Endodermal cell (in vitro differentiated cells): ENCODE measurements around the gene MBD5. TPM values are rescaled to one million over a fixed set of nuclear protein-coding genes. Genes with fewer than 3 reads are reported as not detected.

Source experiments
- DNase-seq: peaks from one replicate; pipeline ENCODE4 v3.0.0-alpha.2; 2017
- H3K27ac ChIP-seq: 2 replicates; pipeline ENCODE4 v1.5.1; 2013; ENCODE audit warnings: mild to moderate bottlenecking, low read depth, low read length, moderate library complexity
- H3K27me3 ChIP-seq: 2 replicates; pipeline ENCODE4 v1.6.1; 2013; ENCODE audit warnings: mild to moderate bottlenecking, low read length, moderate library complexity; ENCODE audit not compliant: insufficient read depth, control insufficient read depth, poor library complexity, severe bottlenecking
- H3K36me3 ChIP-seq: 2 replicates; pipeline ENCODE4 v1.7.0; 2013; ENCODE audit warnings: mild to moderate bottlenecking, low read length, moderate library complexity; ENCODE audit not compliant: control insufficient read depth, insufficient read depth
- H3K4me1 ChIP-seq: one replicate; pipeline ENCODE4 v1.7.0; 2013; ENCODE audit warnings: low read length; ENCODE audit not compliant: control insufficient read depth, insufficient read depth
- H3K4me3 ChIP-seq: 2 replicates; pipeline ENCODE4 v1.5.1; 2013; ENCODE audit warnings: mild to moderate bottlenecking, low read length, moderate library complexity
- H3K9ac ChIP-seq: 2 replicates; pipeline ENCODE4 v1.6.1; 2013; ENCODE audit warnings: mild to moderate bottlenecking, low read length, moderate library complexity; ENCODE audit not compliant: poor library complexity, severe bottlenecking; ENCODE audit errors: extremely low read depth
- H3K9me3 ChIP-seq: 2 replicates; pipeline ENCODE4 v1.6.1; 2013; ENCODE audit warnings: mild to moderate bottlenecking, low read length, moderate library complexity; ENCODE audit not compliant: control insufficient read depth
- H3K27ac Mint-ChIP-seq: 2 replicates; pipeline ENCODE4 v1.8.0; 2020; ENCODE audit warnings: mixed read lengths
- H3K27me3 Mint-ChIP-seq: 2 replicates; pipeline ENCODE4 v1.8.0; 2021; ENCODE audit warnings: mild to moderate bottlenecking, mixed read lengths; ENCODE audit not compliant: insufficient read depth
- H3K36me3 Mint-ChIP-seq: 2 replicates; pipeline ENCODE4 v1.8.0; 2020; ENCODE audit warnings: low read depth, mixed read lengths
- H3K4me1 Mint-ChIP-seq: 2 replicates; pipeline ENCODE4 v1.8.0; 2020; ENCODE audit warnings: mixed read lengths
- H3K4me3 Mint-ChIP-seq: 2 replicates; pipeline ENCODE4 v1.8.0; 2020; ENCODE audit warnings: mild to moderate bottlenecking, moderate library complexity, mixed read lengths
- H3K9me3 Mint-ChIP-seq: 2 replicates; pipeline ENCODE4 v1.8.0; 2020; ENCODE audit warnings: mild to moderate bottlenecking, mixed read lengths
- CTCF ChIP-seq: fragments of 200-600 bp; sonication (generic); conservative IDR thresholded peaks from 2 replicates; pipeline ENCODE4 v1.5.0; 2021; ENCODE audit warnings: antibody characterized with exemption, mild to moderate bottlenecking
- WGBS, 2 experiments: methylation state at CpG; one replicate each; pipeline versions ENCODE4 v1.1.5 to v1.1.7; 2013; ENCODE audit warnings: missing lambda C conversion rate in 2 of 2, mixed read lengths in 1 of 2; ENCODE audit not compliant: insufficient coverage in 1 of 2, insufficient read length in 1 of 2; 5-methylcytosine and 5-hydroxymethylcytosine counted together
- total RNA-seq, 2 donors: library from RNA; stranded (reverse); fragmentation: NEBNext Ultra II Directional in 1 of 2; extraction: Animal tissue kit (Norgen Biotek cat#: 25700) in 1 of 2; gene quantifications; 2 replicates in 1 of 2; 3 replicates in 1 of 2; pipeline ENCODE4 v1.2.1, GENCODE V29; 2021

The MBD5 gene
- total RNA-seq, 2 donors from 2014 or later: 49.1 to 55.7 TPM

- peaks cover 7% of the 10 kb centered on the region for H3K9me3 Mint-ChIP-seq
- 94 to 97% methylated on average over 7 of the region's 7 CpGs for WGBS, 2 experiments
- no peaks in the 10 kb centered on the region for H3K4me1 Mint-ChIP-seq
- Histone ChIP-seq H3K27me3 (peaks cover 10% of the 10 kb centered on the region), H3K4me3 (no peak overlapping the region), H3K27ac (no peak overlapping the region), H3K36me3 (no peaks in the 10 kb centered on the region), H3K9ac (no peak overlapping the region), H3K4me1 (no peaks in the 10 kb centered on the region), H3K9me3 (no peaks in the 10 kb centered on the region)
- no peak overlapping the region for H3K27ac Mint-ChIP-seq
- DNase-seq: no peak
- H3K4me3 Mint-ChIP-seq: no peak overlapping the region
- no peak for TF ChIP-seq CTCF
- H3K36me3 Mint-ChIP-seq: no peaks in the 10 kb centered on the region
- peaks cover 21% of the 10 kb centered on the region for H3K27me3 Mint-ChIP-seq
Observed at GRCh38 chr2:148553332-148553887, 532.5 kb downstream of the MBD5 start.

GRCh38 chr2:148554459-148555247 is 533.8 kb downstream of the MBD5 start:
- H3K27ac Mint-ChIP-seq: no peak overlapping the region
- H3K27me3 ChIP-seq: peaks cover 10% of the 10 kb centered on the region
- no peak overlapping the region for H3K4me3 ChIP-seq
- H3K9me3 ChIP-seq: no peaks in the 10 kb centered on the region
- H3K4me3 Mint-ChIP-seq: no peak overlapping the region
- H3K27ac ChIP-seq: no peak overlapping the region
- peaks cover 7% of the 10 kb centered on the region for H3K9me3 Mint-ChIP-seq
- peak; percentile 84 for DNase-seq
- no peaks in the 10 kb centered on the region for H3K4me1 ChIP-seq
- H3K36me3 ChIP-seq: no peaks in the 10 kb centered on the region
- WGBS, 2 experiments: 40% methylated on average over 6 of the region's 6 CpGs
- no peaks in the 10 kb centered on the region for H3K36me3 Mint-ChIP-seq
- peaks cover 14% of the 10 kb centered on the region for H3K27me3 Mint-ChIP-seq
- no peak overlapping the region for H3K9ac ChIP-seq
- H3K4me1 Mint-ChIP-seq: no peaks in the 10 kb centered on the region
- no peak for TF ChIP-seq CTCF

GRCh38 chr2:148555622-148556294 is 534.9 kb downstream of the MBD5 start:
- no peaks in the 10 kb centered on the region for H3K36me3 Mint-ChIP-seq
- WGBS, 2 experiments: 92 to 100% methylated on average over 3 to 6 of the region's 6 CpGs
- Histone ChIP-seq H3K9me3 (no peaks in the 10 kb centered on the region), H3K4me3 (no peak overlapping the region), H3K27me3 (peaks cover 18% of the 10 kb centered on the region), H3K36me3 (no peaks in the 10 kb centered on the region), H3K4me1 (peaks cover 6% of the 10 kb centered on the region), H3K27ac (no peak overlapping the region), H3K9ac (no peak overlapping the region)
- H3K27me3 Mint-ChIP-seq: peaks cover 12% of the 10 kb centered on the region
- peaks cover 5% of the 10 kb centered on the region for H3K4me1 Mint-ChIP-seq
- no peak overlapping the region for H3K27ac Mint-ChIP-seq
- H3K4me3 Mint-ChIP-seq: no peak overlapping the region
- TF ChIP-seq CTCF: no peak
- DNase-seq: no peak
- H3K9me3 Mint-ChIP-seq: peaks cover 7% of the 10 kb centered on the region
